ENCODE results near the gene C1GALT1. TPM values are rescaled to one million over a fixed set of nuclear protein-coding genes. Genes with fewer than 3 reads are reported as not detected.

Gene C1GALT1
- total RNA-seq, 1 donor from 2014 or later, result 44.2 TPM

DNA sequence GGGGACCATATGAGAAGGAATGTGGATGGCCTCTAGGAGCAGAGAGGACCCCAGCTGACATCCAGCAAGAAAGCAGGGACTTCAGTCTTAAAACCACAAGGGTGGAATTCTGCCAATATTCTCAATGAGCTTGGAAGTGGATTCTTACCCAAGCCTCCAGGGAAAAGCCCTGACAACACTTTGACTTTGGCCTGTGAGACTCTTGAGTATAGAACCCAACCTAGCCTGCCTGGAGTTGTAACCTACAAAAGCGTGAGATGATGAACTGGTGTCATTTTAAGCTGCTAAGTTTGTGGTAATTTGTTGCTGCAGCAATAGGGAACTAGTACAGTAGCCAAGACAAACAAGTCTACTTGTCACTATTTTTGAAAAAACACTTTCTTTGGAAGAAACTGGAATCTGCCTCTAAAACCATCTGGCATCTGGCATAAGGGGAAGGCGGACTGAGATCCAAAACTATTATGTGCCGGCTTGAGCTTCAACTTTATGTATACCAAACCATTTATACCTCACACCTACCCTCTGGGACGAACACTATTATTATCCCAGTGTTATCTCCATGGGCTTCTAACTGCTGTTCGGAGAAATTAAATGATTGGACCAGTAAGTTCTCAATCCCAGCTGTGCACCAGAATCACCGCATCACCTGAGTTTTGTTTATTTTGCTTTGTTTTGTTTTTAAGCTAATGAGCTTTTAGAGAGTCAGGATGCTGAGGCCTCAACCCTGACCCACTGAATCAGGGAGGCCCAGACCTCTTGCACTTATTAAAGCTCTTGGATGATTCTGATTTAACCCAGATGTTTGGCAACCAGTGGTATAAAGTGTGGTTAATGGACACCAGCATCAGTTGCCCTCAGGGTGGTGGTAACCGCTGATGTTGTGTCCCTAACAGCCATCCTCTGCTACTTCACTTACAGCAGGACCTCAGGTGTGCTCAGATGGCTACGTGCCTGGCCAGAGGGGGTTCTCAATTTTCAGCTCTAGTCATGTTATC lies 83.0 kb downstream of the C1GALT1 start:
- Mint-ChIP-seq H3K4me3 (no peak overlapping the region), H3K4me1 (peaks cover 3% of the 10 kb centered on the region), H3K36me3 (ENCODE audit: low read depth) (no peaks in the 10 kb centered on the region), H3K9me3 (peaks cover 2% of the 10 kb centered on the region), H3K27ac (no peak overlapping the region), H3K27me3 (no peaks in the 10 kb centered on the region)
- DNase-seq, result no peak
- ATAC-seq (ENCODE audit: low read depth), result no peak
- CTCF ChIA-PET, result no interaction called here
- TF ChIP-seq, protein P1, sequence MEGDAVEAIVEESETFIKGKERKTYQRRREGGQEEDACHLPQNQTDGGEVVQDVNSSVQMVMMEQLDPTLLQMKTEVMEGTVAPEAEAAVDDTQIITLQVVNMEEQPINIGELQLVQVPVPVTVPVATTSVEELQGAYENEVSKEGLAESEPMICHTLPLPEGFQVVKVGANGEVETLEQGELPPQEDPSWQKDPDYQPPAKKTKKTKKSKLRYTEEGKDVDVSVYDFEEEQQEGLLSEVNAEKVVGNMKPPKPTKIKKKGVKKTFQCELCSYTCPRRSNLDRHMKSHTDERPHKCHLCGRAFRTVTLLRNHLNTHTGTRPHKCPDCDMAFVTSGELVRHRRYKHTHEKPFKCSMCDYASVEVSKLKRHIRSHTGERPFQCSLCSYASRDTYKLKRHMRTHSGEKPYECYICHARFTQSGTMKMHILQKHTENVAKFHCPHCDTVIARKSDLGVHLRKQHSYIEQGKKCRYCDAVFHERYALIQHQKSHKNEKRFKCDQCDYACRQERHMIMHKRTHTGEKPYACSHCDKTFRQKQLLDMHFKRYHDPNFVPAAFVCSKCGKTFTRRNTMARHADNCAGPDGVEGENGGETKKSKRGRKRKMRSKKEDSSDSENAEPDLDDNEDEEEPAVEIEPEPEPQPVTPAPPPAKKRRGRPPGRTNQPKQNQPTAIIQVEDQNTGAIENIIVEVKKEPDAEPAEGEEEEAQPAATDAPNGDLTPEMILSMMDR (IDR thresholded peaks at IDR 0.05), result no peak
- intact Hi-C loops (cut with micrococcal nuclease), result no loop called here
- POLR2A ChIA-PET, result no interaction called here

- intact Hi-C loops (cut with micrococcal nuclease), result no loop called here
- Mint-ChIP-seq H3K36me3 (ENCODE audit: low read depth) (no peaks in the 10 kb centered on the region), H3K4me3 (no peak overlapping the region), H3K27ac (no peak overlapping the region), H3K27me3 (no peaks in the 10 kb centered on the region), H3K9me3 (peaks cover 2% of the 10 kb centered on the region), H3K4me1 (peaks cover 6% of the 10 kb centered on the region)
- ChIA-PET CTCF (no interaction called here), POLR2A (no interaction called here)
- DNase-seq (no peak), ATAC-seq (ENCODE audit: low read depth) (no peak)
- TF ChIP-seq, protein P1 (IDR thresholded peaks at IDR 0.05), result no peak
These were observed 84.0 kb downstream of the C1GALT1 start for GRCh38 chr7:7266257-7266881.

- Mint-ChIP-seq H3K4me1 (peaks cover 16% of the 10 kb centered on the region), H3K27ac (no peak overlapping the region), H3K9me3 (no peaks in the 10 kb centered on the region), H3K4me3 (no peak overlapping the region), H3K27me3 (no peaks in the 10 kb centered on the region), H3K36me3 (ENCODE audit: low read depth) (no peaks in the 10 kb centered on the region)
- DNase-seq (no peak), ATAC-seq (ENCODE audit: low read depth) (no peak)
- TF ChIP-seq, protein P1 (IDR thresholded peaks at IDR 0.05), result no peak
- intact Hi-C loops (cut with micrococcal nuclease), result no loop called here
- ChIA-PET CTCF (no interaction called here), POLR2A (no interaction called here)
These were observed 88.9 kb downstream of the C1GALT1 start for GRCh38 chr7:7271094-7271874.

GRCh38 chr7:7272294-7272693 lies 90.0 kb downstream of the C1GALT1 start:
- intact Hi-C loops (cut with micrococcal nuclease), result no loop called here
- ChIA-PET CTCF (no interaction called here), POLR2A (interaction anchor here (1.5 kb wide), 1 partner anchor 14 kb away, joined by 3 read pairs; no protein-coding TSS in a partner anchor)
- Mint-ChIP-seq H3K27me3 (no peaks in the 10 kb centered on the region), H3K4me3 (no peak overlapping the region), H3K4me1 (peaks cover 22% of the 10 kb centered on the region), H3K27ac (no peak overlapping the region), H3K36me3 (ENCODE audit: low read depth) (no peaks in the 10 kb centered on the region), H3K9me3 (no peaks in the 10 kb centered on the region)
- TF ChIP-seq, protein P1 (IDR thresholded peaks at IDR 0.05), result no peak
- ATAC-seq (ENCODE audit: low read depth) (no peak), DNase-seq (no peak)
